ENCODE data around the gene IL1R2. TPM values are rescaled to one million over a fixed set of nuclear protein-coding genes. Genes with fewer than 3 reads are reported as not detected.

The IL1R2 gene
- total and polyA plus RNA-seq, 2 donors: 0.37 to 31.2 TPM

GRCh38 chr2:102041351-102041750, 49.6 kb downstream of the IL1R2 start:
- Histone ChIP-seq H3K36me3 (ENCODE audit: insufficient read depth) (no peaks in the 10 kb centered on the region), H3K4me3 (ENCODE audit: low read depth, low read length) (no peak overlapping the region), H3K4me1 (ENCODE audit: insufficient read depth) (peaks cover 2% of the 10 kb centered on the region), H3K27ac (ENCODE audit: low read depth) (no peak overlapping the region)
- 56% methylated on average over 2 of the region's 2 CpGs for WGBS
- no peak for DNase-seq (ENCODE audit: extremely low spot score)

- 93% methylated on average over 4 of the region's 4 CpGs for WGBS
- DNase-seq (ENCODE audit: extremely low spot score): no peak
- Histone ChIP-seq H3K27ac (ENCODE audit: low read depth) (no peak overlapping the region), H3K4me1 (ENCODE audit: insufficient read depth) (no peaks in the 10 kb centered on the region), H3K4me3 (ENCODE audit: low read depth, low read length) (no peak overlapping the region), H3K36me3 (ENCODE audit: insufficient read depth) (no peaks in the 10 kb centered on the region)
These were observed 50.7 kb downstream of the IL1R2 start for GRCh38 chr2:102042196-102043081.

- WGBS: 95% methylated on average over 1 of the region's 1 CpG
These were observed 51.8 kb downstream of the IL1R2 start for GRCh38 chr2:102043560-102043959.

GRCh38 chr2:102044235-102044896, 52.6 kb downstream of the IL1R2 start:
- H3K27ac ChIP-seq (ENCODE audit: low read depth): no peak overlapping the region
- H3K4me3 ChIP-seq (ENCODE audit: low read depth, low read length): no peak overlapping the region
- no peak for DNase-seq (ENCODE audit: extremely low spot score)
- 89% methylated on average over 1 of the region's 1 CpG for WGBS
- H3K36me3 ChIP-seq (ENCODE audit: insufficient read depth): no peaks in the 10 kb centered on the region
- H3K4me1 ChIP-seq (ENCODE audit: insufficient read depth): no peaks in the 10 kb centered on the region

More at GRCh38 chr2:102043560-102043959, 51.8 kb downstream of the IL1R2 start:
- Histone ChIP-seq H3K36me3 (ENCODE audit: insufficient read depth) (no peaks in the 10 kb centered on the region), H3K4me3 (ENCODE audit: low read depth, low read length) (no peak overlapping the region), H3K4me1 (ENCODE audit: insufficient read depth) (no peaks in the 10 kb centered on the region), H3K27ac (ENCODE audit: low read depth) (no peak overlapping the region)
- DNase-seq (ENCODE audit: extremely low spot score): no peak

GRCh38 chr2:102044967-102045489, 53.3 kb downstream of the IL1R2 start:
- Histone ChIP-seq H3K4me3 (ENCODE audit: low read depth, low read length) (no peak overlapping the region), H3K27ac (ENCODE audit: low read depth) (no peak overlapping the region), H3K36me3 (ENCODE audit: insufficient read depth) (no peaks in the 10 kb centered on the region), H3K4me1 (ENCODE audit: insufficient read depth) (no peaks in the 10 kb centered on the region)
- WGBS: 79% methylated on average over 2 of the region's 2 CpGs
- DNase-seq (ENCODE audit: extremely low spot score): no peak

GRCh38 chr2:102045697-102046096, 53.9 kb downstream of the IL1R2 start:
- DNase-seq (ENCODE audit: extremely low spot score): no peak
- Histone ChIP-seq H3K36me3 (ENCODE audit: insufficient read depth) (no peaks in the 10 kb centered on the region), H3K4me3 (ENCODE audit: low read depth, low read length) (no peak overlapping the region), H3K27ac (ENCODE audit: low read depth) (no peak overlapping the region), H3K4me1 (ENCODE audit: insufficient read depth) (no peaks in the 10 kb centered on the region)
- whole genome bisulfite sequencing: 96% methylated on average over 6 of the region's 6 CpGs

GRCh38 chr2:102046135-102046986, 54.6 kb downstream of the IL1R2 start:
- Histone ChIP-seq H3K4me1 (ENCODE audit: insufficient read depth) (no peaks in the 10 kb centered on the region), H3K36me3 (ENCODE audit: insufficient read depth) (no peaks in the 10 kb centered on the region), H3K4me3 (ENCODE audit: low read depth, low read length) (no peak overlapping the region), H3K27ac (ENCODE audit: low read depth) (no peak overlapping the region)
- no peak for DNase-seq (ENCODE audit: extremely low spot score)
- 57% methylated on average over 9 of the region's 9 CpGs for WGBS

GRCh38 chr2:102048465-102048864, 56.7 kb downstream of the IL1R2 start:
- Histone ChIP-seq H3K27ac (ENCODE audit: low read depth) (no peak overlapping the region), H3K4me1 (ENCODE audit: insufficient read depth) (no peaks in the 10 kb centered on the region), H3K4me3 (ENCODE audit: low read depth, low read length) (no peak overlapping the region), H3K36me3 (ENCODE audit: insufficient read depth) (no peaks in the 10 kb centered on the region)
- WGBS: 83% methylated on average over 8 of the region's 8 CpGs
- no peak for DNase-seq (ENCODE audit: extremely low spot score)

GRCh38 chr2:102049756-102050443, 58.1 kb downstream of the IL1R2 start:
- no peaks in the 10 kb centered on the region for H3K4me1 ChIP-seq (ENCODE audit: insufficient read depth)
- 31% methylated on average over 10 of the region's 10 CpGs for WGBS
- no peak for DNase-seq (ENCODE audit: extremely low spot score)
- H3K27ac ChIP-seq (ENCODE audit: low read depth): no peak overlapping the region
- H3K4me3 ChIP-seq (ENCODE audit: low read depth, low read length): no peak overlapping the region
- H3K36me3 ChIP-seq (ENCODE audit: insufficient read depth): no peaks in the 10 kb centered on the region

- H3K27ac ChIP-seq (ENCODE audit: low read depth): no peak overlapping the region
- H3K36me3 ChIP-seq (ENCODE audit: insufficient read depth): no peaks in the 10 kb centered on the region
- no peak overlapping the region for H3K4me3 ChIP-seq (ENCODE audit: low read depth, low read length)
- peak; percentile 79 for DNase-seq (ENCODE audit: extremely low spot score)
- H3K4me1 ChIP-seq (ENCODE audit: insufficient read depth): no peaks in the 10 kb centered on the region
- WGBS: 18% methylated on average over 7 of the region's 7 CpGs
These were observed 59.2 kb downstream of the IL1R2 start for GRCh38 chr2:102050854-102051391.

- no peak overlapping the region for H3K4me3 ChIP-seq (ENCODE audit: low read depth, low read length)
- 69% methylated on average over 7 of the region's 7 CpGs for WGBS
- H3K4me1 ChIP-seq (ENCODE audit: insufficient read depth): no peaks in the 10 kb centered on the region
- no peak for DNase-seq (ENCODE audit: extremely low spot score)
- no peaks in the 10 kb centered on the region for H3K36me3 ChIP-seq (ENCODE audit: insufficient read depth)
- peak overlapping the region; percentile 41 for H3K27ac ChIP-seq (ENCODE audit: low read depth)
These were observed 60.0 kb downstream of the IL1R2 start for GRCh38 chr2:102051692-102052277.

- Histone ChIP-seq H3K4me1 (ENCODE audit: insufficient read depth) (no peaks in the 10 kb centered on the region), H3K27ac (ENCODE audit: low read depth) (no peak overlapping the region), H3K36me3 (ENCODE audit: insufficient read depth) (no peaks in the 10 kb centered on the region), H3K4me3 (ENCODE audit: low read depth, low read length) (no peak overlapping the region)
- no peak for DNase-seq (ENCODE audit: extremely low spot score)
- WGBS: 66% methylated on average over 4 of the region's 4 CpGs
These were observed 60.6 kb downstream of the IL1R2 start for GRCh38 chr2:102052365-102052764.

Data from urinary bladder (tissue), 4 donors.